Stimulated activated naive B cell treated with anti-CD40 and anti-IgM and Interleukin-4, amounts not matched to agents 10 μg/mL and 1 μg/mL and 100 μg/mL, for 72 hours (primary cell): ENCODE results near the gene SPATA18.
"Not testable (repeated sequence)": the region's sequence is repeated elsewhere in the genome, so short reads cannot be mapped to it uniquely, and the experiment has no call there.

Experiments
- ATAC-seq, 2 donors: fragments of 150-1000 bp; cut with Tn5 transposase; replicated peaks; 2 replicates each; pipeline ENCODE4 v1.10.0; 2021; ENCODE audit warnings: moderate library complexity in 1 of 2
- DNase-seq: peaks from one replicate; pipeline ENCODE4 v3.0.0; 2021
- H3K27ac Mint-ChIP-seq: one replicate; pipeline ENCODE4 v1.8.0; 2022; ENCODE audit warnings: mild to moderate bottlenecking, mixed read lengths
- H3K27me3 Mint-ChIP-seq, 2 donors: one replicate each; pipeline ENCODE4 v1.8.0; 2022; ENCODE audit warnings: mixed read lengths in 2 of 2
- H3K36me3 Mint-ChIP-seq, 2 donors: one replicate each; pipeline ENCODE4 v1.8.0; 2022; ENCODE audit warnings: mixed read lengths in 2 of 2, mild to moderate bottlenecking in 1 of 2
- H3K4me1 Mint-ChIP-seq, 2 donors: one replicate each; pipeline ENCODE4 v1.8.0; 2022; ENCODE audit warnings: mixed read lengths in 2 of 2, mild to moderate bottlenecking in 1 of 2
- H3K4me3 Mint-ChIP-seq, 2 donors: one replicate each; pipeline ENCODE4 v1.8.0; 2022; ENCODE audit warnings: mild to moderate bottlenecking in 2 of 2, mixed read lengths in 2 of 2, moderate library complexity in 1 of 2
- H3K9me3 Mint-ChIP-seq, 2 donors: one replicate each; pipeline ENCODE4 v1.8.0; 2022; ENCODE audit warnings: mixed read lengths in 2 of 2, mild to moderate bottlenecking in 1 of 2

The SPATA18 gene

DNA sequence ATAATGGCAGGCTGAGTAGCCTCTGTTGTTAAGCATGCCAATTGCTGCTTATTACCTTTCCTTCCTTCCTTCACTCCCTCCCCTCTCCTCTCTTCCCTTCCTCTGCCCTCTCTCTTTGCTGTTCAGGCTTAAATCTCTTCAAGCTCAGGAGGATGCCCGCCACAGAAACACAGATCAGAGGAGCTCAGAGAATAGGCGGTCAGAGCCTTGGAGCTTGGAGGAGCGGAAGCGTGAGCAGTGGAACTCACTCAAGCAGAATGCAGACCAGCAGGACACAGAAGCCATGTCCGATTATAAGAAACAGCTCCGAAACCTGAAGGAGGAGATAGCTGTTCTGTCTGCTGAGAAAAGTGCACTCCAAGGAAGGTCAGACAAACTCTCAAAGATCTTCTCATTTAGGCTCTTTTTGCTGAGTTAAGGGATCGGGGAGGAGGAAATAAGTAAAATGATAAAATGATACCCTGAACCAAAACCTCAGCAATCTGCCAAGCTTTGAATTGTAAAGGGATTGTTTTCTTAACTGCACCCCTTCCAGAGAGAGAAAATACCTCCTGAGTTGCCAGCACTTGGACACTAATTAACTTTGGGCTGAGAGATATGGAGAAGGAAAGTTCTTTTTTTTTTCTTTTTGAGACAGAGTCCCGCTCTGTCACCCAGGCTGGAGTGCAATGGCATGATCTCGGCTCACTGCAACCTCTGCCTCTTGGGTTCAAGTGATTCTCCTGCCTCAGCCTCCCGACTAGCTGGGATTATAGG, 20.9 kb downstream of the SPATA18 start:
- no peak overlapping the region for H3K4me3 Mint-ChIP-seq
- no peak for ATAC-seq
- H3K36me3 Mint-ChIP-seq = no peaks in the 10 kb centered on the region
- no peak overlapping the region for H3K27ac Mint-ChIP-seq
- no peak for DNase-seq
- H3K27me3 Mint-ChIP-seq = peaks cover 37 to 44% of the 10 kb centered on the region in 2 donors
- H3K4me1 Mint-ChIP-seq = no peaks in the 10 kb centered on the region
- H3K9me3 Mint-ChIP-seq = peaks cover 0 to 5% of the 10 kb centered on the region in 2 donors

DNA sequence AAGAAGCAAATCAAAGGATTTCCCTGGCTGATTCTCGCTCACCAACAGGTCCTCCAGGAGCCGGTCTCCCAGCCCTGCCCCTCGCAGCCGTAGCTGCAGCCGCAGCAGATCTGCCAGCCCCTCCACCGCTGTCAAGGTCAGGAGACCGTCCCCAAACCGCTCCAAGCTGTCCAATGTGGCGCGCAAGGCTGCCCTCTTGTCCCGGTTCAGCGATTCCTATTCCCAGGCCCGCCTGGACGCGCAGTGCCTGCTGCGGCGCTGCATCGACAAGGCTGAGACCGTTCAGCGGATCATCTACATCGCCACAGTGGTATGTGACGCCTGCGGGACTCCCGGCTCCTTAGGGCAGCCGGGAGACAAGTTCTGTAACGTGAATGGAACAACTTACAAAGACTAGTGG, 25.6 kb downstream of the SPATA18 start:
- H3K4me3 Mint-ChIP-seq = no peak overlapping the region
- peaks cover 35 to 44% of the 10 kb centered on the region in 2 donors for H3K27me3 Mint-ChIP-seq
- ATAC-seq = no peak
- no peak for DNase-seq
- H3K9me3 Mint-ChIP-seq = no peaks in the 10 kb centered on the region
- H3K27ac Mint-ChIP-seq = no peak overlapping the region
- no peaks in the 10 kb centered on the region for H3K36me3 Mint-ChIP-seq
- no peaks in the 10 kb centered on the region for H3K4me1 Mint-ChIP-seq

DNA sequence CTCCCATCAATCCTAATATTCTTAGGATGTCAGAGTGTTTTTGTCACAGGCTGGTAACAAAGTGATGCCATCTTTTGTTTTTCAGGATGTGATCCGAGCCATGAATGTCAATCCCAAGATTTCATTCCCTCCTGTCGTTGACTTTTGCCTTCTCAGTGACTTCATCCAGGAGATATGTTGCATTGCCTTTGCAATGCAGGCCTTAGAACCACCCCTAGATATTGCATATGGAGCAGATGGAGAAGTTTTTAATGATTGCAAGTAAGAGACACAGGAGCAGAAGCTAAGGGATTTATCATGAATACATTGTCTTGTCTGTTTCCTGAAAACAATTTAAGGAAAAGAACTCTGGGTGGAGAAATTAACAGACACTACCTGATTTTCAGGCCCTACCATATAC, 28.6 kb downstream of the SPATA18 start:
- H3K27ac Mint-ChIP-seq = no peak overlapping the region
- no peaks in the 10 kb centered on the region for H3K4me1 Mint-ChIP-seq
- DNase-seq (no peak), ATAC-seq (no peak)
- H3K9me3 Mint-ChIP-seq = no peaks in the 10 kb centered on the region
- no peaks in the 10 kb centered on the region for H3K36me3 Mint-ChIP-seq
- peaks cover 31 to 50% of the 10 kb centered on the region in 2 donors for H3K27me3 Mint-ChIP-seq
- H3K4me3 Mint-ChIP-seq = no peak overlapping the region

DNA sequence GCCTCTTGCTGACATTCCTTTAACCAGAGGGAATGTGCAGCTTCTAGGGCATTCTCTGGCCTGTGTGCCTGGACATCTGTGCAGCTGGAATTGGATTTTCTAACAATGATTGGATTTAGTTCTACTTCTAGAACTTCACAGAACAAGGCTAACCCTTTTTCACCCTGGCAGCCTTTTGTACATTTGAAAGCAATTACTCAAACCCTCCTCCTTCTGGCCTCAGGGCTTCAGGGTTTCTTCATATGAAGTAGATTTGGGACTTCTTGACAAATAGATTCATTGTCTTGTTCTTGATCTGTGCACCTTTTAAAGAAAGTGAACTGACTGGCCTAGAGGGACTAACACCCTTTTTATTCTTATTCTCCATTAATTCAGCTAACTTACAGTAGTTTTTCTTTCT, 30.1 kb downstream of the SPATA18 start:
- Mint-ChIP-seq H3K4me3 (no peak overlapping the region), H3K36me3 (no peaks in the 10 kb centered on the region), H3K27ac (no peak overlapping the region), H3K4me1 (no peaks in the 10 kb centered on the region), H3K9me3 (peaks cover 0 to 1% of the 10 kb centered on the region in 2 donors), H3K27me3 (peaks cover 18 to 38% of the 10 kb centered on the region in 2 donors)
- ATAC-seq (no peak), DNase-seq (no peak)

DNA sequence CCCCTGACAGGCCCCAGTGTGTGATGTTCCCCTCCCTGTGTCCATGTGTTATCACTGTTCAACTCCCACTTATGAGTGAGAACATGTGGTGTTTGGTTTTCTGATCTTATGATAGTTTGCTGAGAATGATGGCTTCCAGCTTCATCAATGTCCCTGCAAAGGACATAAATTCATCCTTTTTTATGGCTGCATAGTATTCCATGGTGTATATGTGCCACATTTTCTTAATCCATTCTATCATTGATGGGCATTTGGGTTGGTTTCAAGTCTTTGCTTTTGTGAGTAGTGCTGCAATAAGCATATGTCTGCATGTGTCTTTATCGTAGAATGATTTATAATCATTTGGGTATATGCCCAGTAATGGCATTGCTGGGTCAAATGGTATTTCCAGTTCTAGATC, 35.3 kb downstream of the SPATA18 start:
- not testable (repeated sequence) for H3K4me1 Mint-ChIP-seq, DNase-seq, H3K9me3 Mint-ChIP-seq, H3K27ac Mint-ChIP-seq, H3K36me3 Mint-ChIP-seq, H3K27me3 Mint-ChIP-seq, ATAC-seq, H3K4me3 Mint-ChIP-seq

DNA sequence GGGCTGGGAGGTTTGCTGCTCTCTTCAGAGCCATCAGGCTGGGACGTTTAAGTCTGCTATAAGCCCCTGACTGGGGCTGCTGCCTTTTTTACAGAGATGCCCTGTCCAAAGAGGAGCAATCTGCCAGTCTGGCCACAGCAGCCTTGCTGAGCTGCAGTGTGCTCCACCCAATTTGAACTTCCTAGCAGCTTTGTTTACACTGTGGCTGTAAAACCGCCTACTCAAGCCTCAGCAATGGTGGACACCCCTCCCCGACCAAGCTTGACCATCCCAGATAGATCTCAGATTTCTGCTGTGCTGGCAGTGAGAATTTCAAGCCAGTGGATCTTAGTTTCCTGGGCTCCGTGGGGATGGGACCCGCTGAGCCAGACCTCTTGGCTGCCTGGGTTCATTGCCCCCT, 40.7 kb downstream of the SPATA18 start:
- Mint-ChIP-seq H3K27me3 (peaks cover 0 to 5% of the 10 kb centered on the region in 2 donors), H3K4me1 (no peaks in the 10 kb centered on the region)
- no peak for DNase-seq

DNA sequence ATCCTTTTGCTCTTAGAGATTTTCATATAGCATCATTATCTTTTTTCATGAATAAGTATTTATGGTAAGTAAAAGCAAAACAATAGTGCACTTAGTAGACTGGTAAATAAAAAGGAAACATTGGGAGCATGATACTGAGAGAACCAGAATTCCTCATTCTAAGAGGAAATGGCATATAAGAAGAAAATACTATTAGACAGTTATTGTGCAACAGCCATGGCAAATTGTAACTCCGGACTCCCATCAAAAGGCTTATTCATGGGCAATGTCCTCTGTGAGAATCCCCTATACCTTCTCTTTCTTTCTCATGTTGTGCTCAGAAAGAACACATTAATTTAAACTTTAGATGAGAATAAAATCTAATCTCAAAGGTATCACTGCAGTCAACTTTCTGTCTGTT, 42.4 kb downstream of the SPATA18 start:
- H3K9me3 Mint-ChIP-seq = peaks cover 0 to 1% of the 10 kb centered on the region in 2 donors
- H3K36me3 Mint-ChIP-seq = no peaks in the 10 kb centered on the region
- H3K27ac Mint-ChIP-seq = no peak overlapping the region
- DNase-seq (no peak), ATAC-seq (no peak)
- no peaks in the 10 kb centered on the region for H3K4me1 Mint-ChIP-seq
- no peak overlapping the region for H3K4me3 Mint-ChIP-seq
- peaks cover 0 to 5% of the 10 kb centered on the region in 2 donors for H3K27me3 Mint-ChIP-seq

More for the DNA sequence above, 40.7 kb downstream of the SPATA18 start:
- no peak for ATAC-seq
- no peaks in the 10 kb centered on the region for H3K36me3 Mint-ChIP-seq
- H3K4me3 Mint-ChIP-seq = no peak overlapping the region
- no peak overlapping the region for H3K27ac Mint-ChIP-seq
- peaks cover 0 to 1% of the 10 kb centered on the region in 2 donors for H3K9me3 Mint-ChIP-seq

DNA sequence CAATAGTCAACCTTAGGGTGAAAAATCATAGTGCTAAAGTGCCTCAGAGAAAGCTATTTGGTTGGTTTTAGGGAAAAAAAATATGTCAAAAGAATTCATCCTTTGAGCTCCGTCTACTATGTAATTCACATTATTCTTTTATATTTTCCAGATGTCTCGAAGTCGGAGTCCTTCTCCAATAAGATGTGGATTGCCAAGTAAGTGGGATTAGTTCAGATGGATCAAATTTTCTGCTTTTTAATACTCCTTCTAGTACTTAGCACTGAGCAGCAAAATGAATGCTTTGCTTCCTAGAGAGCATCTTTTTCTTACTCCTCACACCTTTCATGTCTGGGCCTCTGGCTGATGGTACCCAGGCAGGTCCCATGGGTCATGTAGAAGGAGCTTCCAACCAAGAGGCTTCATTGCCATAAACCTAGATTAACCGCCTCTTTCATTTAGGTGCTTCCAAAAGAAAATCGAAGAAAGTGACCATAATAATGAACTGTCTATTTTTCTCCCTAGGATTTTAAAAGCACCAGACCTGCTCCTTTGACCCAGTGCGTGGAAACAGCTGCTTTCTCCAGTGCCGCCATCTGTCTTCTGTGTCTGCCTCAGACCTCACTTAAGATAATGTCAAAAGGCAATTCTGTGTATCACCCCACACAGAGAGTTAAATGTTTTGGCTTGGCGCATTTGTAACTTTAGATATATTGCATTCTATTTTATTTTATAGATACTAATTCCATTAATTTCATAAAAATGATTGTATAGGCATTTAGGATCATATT, 43.5 kb downstream of the SPATA18 start:
- Mint-ChIP-seq H3K27ac (no peak overlapping the region), H3K9me3 (peaks cover 0 to under 1% of the 10 kb centered on the region in 2 donors)

DNA sequence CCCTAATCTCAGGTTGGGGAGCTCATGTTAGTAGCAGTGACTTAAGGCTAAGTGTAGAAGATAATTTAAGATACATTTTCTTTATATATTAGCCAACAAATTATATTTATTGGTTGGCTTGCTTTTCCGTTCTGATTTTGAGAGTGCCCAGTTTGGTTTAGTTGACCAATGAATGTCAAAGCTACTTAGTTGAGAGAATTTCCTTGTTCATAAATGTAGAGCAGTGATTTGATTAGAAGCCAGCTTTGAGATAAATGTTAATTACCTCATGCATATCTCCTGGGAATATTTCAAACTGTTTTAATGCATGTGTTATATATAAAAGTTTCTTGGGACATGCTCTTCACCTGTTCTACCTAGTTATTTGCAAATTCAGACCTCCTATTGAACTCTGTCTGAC, 44.3 kb downstream of the SPATA18 start:
- Mint-ChIP-seq H3K9me3 (no peaks in the 10 kb centered on the region), H3K4me1 (no peaks in the 10 kb centered on the region), H3K27ac (no peak overlapping the region), H3K27me3 (peaks cover 0 to 5% of the 10 kb centered on the region in 2 donors), H3K4me3 (no peak overlapping the region), H3K36me3 (no peaks in the 10 kb centered on the region)
- DNase-seq (no peak), ATAC-seq (no peak)

More for the DNA sequence above, 43.5 kb downstream of the SPATA18 start:
- Mint-ChIP-seq H3K4me1 (no peaks in the 10 kb centered on the region), H3K27me3 (peaks cover 0 to 5% of the 10 kb centered on the region in 2 donors), H3K4me3 (no peak overlapping the region), H3K36me3 (no peaks in the 10 kb centered on the region)
- DNase-seq (no peak), ATAC-seq (no peak)

DNA sequence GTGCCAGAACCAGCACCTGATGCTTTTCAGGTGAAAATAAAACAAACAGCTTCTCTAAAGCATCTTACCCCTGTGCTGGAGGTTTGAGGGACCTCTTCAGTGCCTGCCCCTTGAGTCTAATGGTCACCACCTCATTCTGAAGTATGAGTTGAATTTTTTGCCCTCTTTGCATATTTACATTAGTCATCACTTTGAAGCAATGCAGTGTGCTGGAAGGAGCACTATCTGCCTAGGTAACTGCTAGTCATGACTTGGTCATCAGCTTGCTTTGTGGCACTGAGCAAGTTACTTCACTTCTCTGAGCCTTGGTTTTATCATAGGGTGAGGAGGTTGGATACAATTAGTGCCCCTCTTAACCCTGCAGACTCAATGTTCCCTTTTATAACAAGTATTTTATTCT, 44.9 kb downstream of the SPATA18 start:
- H3K9me3 Mint-ChIP-seq = no peaks in the 10 kb centered on the region
- no peak overlapping the region for H3K27ac Mint-ChIP-seq
- H3K36me3 Mint-ChIP-seq = no peaks in the 10 kb centered on the region
- no peak for ATAC-seq
- H3K27me3 Mint-ChIP-seq = peaks cover 0 to 5% of the 10 kb centered on the region in 2 donors
- DNase-seq = no peak
- H3K4me1 Mint-ChIP-seq = no peaks in the 10 kb centered on the region
- no peak overlapping the region for H3K4me3 Mint-ChIP-seq

DNA sequence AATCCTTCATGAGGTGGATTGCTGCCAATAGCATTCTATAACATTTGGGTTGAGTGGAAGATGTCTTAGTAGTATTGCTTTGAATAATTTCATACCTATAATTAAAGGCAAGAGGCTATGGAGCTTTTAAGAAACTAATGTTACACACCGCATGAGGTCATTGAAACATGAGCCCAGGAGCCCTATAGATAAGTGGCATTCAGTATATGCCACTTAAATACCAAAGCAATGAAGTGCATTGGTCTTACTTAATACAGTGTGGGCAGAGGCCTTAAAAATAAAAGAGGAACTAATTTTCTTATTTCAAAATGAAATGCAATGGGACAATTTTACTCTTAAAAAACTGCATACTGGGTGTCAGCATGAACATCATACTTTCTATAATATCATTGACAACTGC, 47.5 kb downstream of the SPATA18 start:
- Mint-ChIP-seq H3K27me3 (no peaks in the 10 kb centered on the region), H3K4me1 (no peaks in the 10 kb centered on the region), H3K36me3 (no peaks in the 10 kb centered on the region), H3K4me3 (no peak overlapping the region), H3K9me3 (no peaks in the 10 kb centered on the region), H3K27ac (no peak overlapping the region)
- DNase-seq (no peak), ATAC-seq (no peak)

DNA sequence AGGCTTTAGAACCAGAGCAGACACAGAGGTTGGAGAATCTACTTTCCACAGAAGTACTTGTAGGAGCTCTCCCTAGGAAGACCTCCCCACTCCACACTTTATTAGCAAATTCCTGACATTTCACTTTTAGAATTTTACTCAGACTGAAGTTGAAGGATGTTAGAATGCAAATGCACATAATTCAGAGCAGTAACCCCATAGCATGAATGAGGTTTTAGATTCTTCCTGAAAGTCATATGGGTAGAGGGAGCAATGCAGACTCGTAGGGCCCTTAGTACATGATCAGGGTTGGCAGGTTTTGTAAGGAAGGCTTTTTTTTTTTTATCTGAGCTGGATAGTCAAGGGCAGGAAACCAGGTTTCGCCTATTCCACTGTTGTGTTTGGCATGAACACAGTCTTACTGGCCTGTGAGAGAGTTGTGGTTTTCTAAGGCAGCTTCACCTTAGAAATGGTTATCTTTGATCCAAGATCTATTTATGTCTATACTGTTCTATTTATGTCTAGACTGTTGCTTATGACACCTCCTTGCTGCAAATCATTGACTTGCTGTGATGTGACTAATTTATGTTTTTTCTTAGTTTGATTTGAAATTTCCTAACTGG, 48.9 kb downstream of the SPATA18 start:
- ATAC-seq (no peak), DNase-seq (no peak)
- Mint-ChIP-seq H3K9me3 (no peaks in the 10 kb centered on the region), H3K4me1 (no peaks in the 10 kb centered on the region), H3K27me3 (no peaks in the 10 kb centered on the region), H3K36me3 (no peaks in the 10 kb centered on the region), H3K27ac (no peak overlapping the region), H3K4me3 (no peak overlapping the region)

DNA sequence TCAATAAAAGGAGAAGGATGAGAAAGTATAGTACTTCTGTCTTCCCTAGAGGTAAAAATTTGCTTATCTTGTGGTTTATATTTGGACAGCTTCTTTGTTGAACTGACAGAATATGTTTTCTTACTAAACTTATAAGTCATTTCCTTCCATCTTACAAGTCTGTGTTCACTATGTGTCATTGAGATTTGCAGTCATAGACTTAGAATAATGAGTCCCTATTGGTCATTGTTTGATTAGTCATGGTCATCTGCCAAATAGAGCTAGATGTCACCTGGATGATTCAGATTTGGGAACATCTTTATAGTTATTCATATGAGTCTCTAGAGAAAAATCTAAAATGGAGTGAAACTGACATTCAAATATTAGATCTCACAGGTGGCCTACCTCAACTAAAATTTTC, 51.5 kb downstream of the SPATA18 start:
- ATAC-seq (no peak), DNase-seq (no peak)
- Mint-ChIP-seq H3K27me3 (no peaks in the 10 kb centered on the region), H3K4me1 (no peaks in the 10 kb centered on the region), H3K9me3 (no peaks in the 10 kb centered on the region), H3K4me3 (no peak overlapping the region), H3K36me3 (no peaks in the 10 kb centered on the region), H3K27ac (no peak overlapping the region)

DNA sequence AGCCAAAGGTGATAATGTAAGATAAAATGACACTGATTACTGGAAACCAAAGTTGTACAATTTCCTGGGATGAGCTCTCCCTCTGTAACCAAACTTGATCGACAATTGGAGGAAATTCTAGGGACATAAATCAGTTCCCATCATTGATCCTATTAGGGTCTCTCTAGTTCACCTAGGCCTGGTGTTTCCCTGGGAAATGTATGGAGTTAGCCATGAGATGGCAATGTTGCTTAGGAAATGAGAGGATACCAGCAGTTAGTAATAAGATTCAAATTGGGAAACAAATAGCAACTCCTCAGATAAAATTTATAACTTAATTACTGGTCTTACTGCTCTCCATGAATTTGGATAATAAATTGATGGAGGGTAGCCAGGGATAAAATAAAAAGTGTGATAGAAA, 52.2 kb downstream of the SPATA18 start:
- H3K9me3 Mint-ChIP-seq = no peaks in the 10 kb centered on the region
- no peak for DNase-seq
- no peak for ATAC-seq
- H3K36me3 Mint-ChIP-seq = no peaks in the 10 kb centered on the region
- H3K27ac Mint-ChIP-seq = no peak overlapping the region
- no peak overlapping the region for H3K4me3 Mint-ChIP-seq
- no peaks in the 10 kb centered on the region for H3K4me1 Mint-ChIP-seq
- no peaks in the 10 kb centered on the region for H3K27me3 Mint-ChIP-seq

DNA sequence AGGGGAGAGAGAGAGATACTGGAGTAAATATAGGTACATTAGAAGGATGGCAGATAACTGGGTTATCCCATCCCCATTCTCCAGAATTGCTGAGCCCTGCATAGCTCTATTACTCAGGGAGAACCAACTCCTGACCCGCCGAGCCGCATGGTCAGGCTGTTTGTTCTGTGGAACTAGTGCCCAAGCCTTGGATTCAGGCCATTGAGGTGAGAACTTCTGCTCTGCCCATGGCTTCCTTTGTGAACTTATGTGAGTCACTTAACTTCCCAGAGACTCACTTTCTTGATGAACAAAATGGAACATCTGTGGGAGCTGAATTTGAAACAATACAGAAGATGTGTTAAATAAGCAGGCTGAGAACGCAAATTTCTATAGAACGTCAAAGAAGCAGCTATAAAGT, 54.2 kb downstream of the SPATA18 start:
- DNase-seq = no peak
- no peak for ATAC-seq
- no peaks in the 10 kb centered on the region for H3K4me1 Mint-ChIP-seq
- no peaks in the 10 kb centered on the region for H3K27me3 Mint-ChIP-seq
- H3K27ac Mint-ChIP-seq = no peak overlapping the region
- H3K9me3 Mint-ChIP-seq = no peaks in the 10 kb centered on the region
- no peaks in the 10 kb centered on the region for H3K36me3 Mint-ChIP-seq
- no peak overlapping the region for H3K4me3 Mint-ChIP-seq
